A549 treated with ZK216348 at 1 μM for 4 hours (cell line): Measurements from ENCODE around the gene KIAA1328. TPM values are rescaled to one million over a fixed set of nuclear protein-coding genes. Genes with fewer than 3 reads are reported as not detected.

Source experiments
- total RNA-seq: library from RNA; stranded (reverse); fragments of 200-300 nt; extraction: Qiagen RNA extraction; gene quantifications from 5 replicates; pipeline ENCODE4 v1.2.3, GENCODE V29; 2022; ENCODE audit warnings: low read depth

Gene KIAA1328
- total RNA-seq = 1.2 to 1.8 TPM (median 1.3 TPM) in 5 replicates

DNA sequence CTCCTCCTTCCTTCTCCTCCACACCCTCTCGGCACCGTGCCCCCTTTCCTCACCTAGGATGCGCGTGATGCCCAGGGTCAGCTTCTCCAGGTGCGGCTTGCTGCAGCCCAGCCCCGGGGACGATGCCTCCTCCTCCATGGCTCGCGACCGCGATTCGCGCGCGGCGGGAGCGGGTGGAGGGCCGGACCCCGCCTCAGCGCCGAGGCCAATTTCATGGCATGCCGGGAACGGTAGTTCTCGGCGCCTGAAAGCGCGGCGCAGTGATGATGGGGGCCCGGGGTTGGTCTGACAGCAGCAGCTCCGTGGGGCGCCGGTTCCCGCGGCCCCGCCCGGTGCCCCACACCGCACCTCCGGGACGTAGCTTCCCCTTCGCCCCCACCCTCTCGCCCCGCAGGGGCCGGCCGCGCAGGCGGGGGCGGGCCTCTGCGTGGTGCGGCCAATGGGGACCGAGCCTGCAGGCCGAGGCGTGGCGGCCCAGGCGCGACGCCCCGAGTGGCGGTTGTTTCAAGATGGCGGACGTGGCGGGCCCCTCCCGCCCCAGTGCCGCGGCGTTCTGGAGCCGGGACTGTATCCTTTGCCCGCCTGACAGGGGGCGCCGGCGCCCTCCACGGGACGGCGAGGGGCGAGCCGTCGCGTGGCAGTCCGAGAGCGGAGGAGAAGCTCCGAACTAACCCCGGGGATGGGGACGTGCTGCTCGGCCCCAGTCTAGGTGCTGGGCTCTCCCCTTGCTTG is at the start of gene KIAA1328, which contains the start of gene TPGS2:
KIAA1328 (plus strand) TSS at position 498 of the 732 bp plus-strand sequence; CDS start at position 510, 12 bp downstream.
TPGS2 (minus strand) TSS at position 373 of the 732 bp plus-strand sequence; CDS start at position 138, 235 bp downstream.

Other genes with a start within 250 kb of the KIAA1328 start
- gene TPGS2, start 125 bp upstream of the KIAA1328 start, total RNA-seq = 76.2 to 94.4 TPM (median 90.0 TPM) in 5 replicates